Smooth muscle cell (in vitro differentiated cells): Measurements from ENCODE around the gene CRISPLD2. TPM values are rescaled to one million over a fixed set of nuclear protein-coding genes. Genes with fewer than 3 reads are reported as not detected.

Source experiments
- DNase-seq: peaks from one replicate; lab custom pipeline; 2025; ENCODE audit not compliant: unreplicated experiment; lab: John Stamatoyannopoulos, UW
- H2AFZ ChIP-seq: fragments of 200-600 bp; sonication (generic); 2 replicates; pipeline ENCODE4 v1.6.0; 2016; ENCODE audit warnings: antibody characterized with exemption, low read depth, mild to moderate bottlenecking
- H3F3A ChIP-seq: fragments of 200-600 bp; sonication (generic); 2 replicates; pipeline ENCODE4 v1.6.0; 2017; ENCODE audit warnings: antibody characterized with exemption, low read depth
- H3K27ac ChIP-seq: fragments of 200-600 bp; sonication (generic); 2 replicates; pipeline ENCODE4 v1.5.1; 2016; ENCODE audit warnings: low read depth, mild to moderate bottlenecking
- H3K27me3 ChIP-seq: fragments of 200-600 bp; sonication (generic); 2 replicates; pipeline ENCODE4 v1.6.1; 2016; ENCODE audit warnings: low read depth, mild to moderate bottlenecking
- H3K36me3 ChIP-seq: fragments of 200-600 bp; sonication (generic); 2 replicates; pipeline ENCODE4 v1.5.1; 2016; ENCODE audit warnings: low read depth
- H3K4me1 ChIP-seq: fragments of 200-600 bp; sonication (generic); 2 replicates; pipeline ENCODE4 v1.5.1; 2016; ENCODE audit warnings: low read depth
- H3K4me2 ChIP-seq: fragments of 200-600 bp; sonication (generic); 2 replicates; pipeline ENCODE4 v1.6.0; 2016; ENCODE audit warnings: mild to moderate bottlenecking
- H3K4me3 ChIP-seq: fragments of 200-600 bp; sonication (generic); 2 replicates; pipeline ENCODE4 v1.5.1; 2016; ENCODE audit warnings: mild to moderate bottlenecking
- H3K79me2 ChIP-seq: fragments of 200-600 bp; sonication (generic); 2 replicates; pipeline ENCODE4 v1.6.0; 2016; ENCODE audit warnings: low read depth, mild to moderate bottlenecking
- H3K9ac ChIP-seq: fragments of 200-600 bp; sonication (generic); 2 replicates; pipeline ENCODE4 v1.6.0; 2016; ENCODE audit warnings: low read depth
- H3K9me3 ChIP-seq: fragments of 200-600 bp; sonication (generic); replicated peaks from 2 replicates; pipeline ENCODE4 v1.5.1; 2016; ENCODE audit warnings: low read depth
- H4K20me1 ChIP-seq: fragments of 200-600 bp; sonication (generic); 2 replicates; pipeline ENCODE4 v1.6.0; 2016; ENCODE audit warnings: low read depth
- WGBS: methylation state at CpG from one replicate; pipeline ENCODE4 v1.1.7; 2016; ENCODE audit warnings: low lambda C conversion rate; 5-methylcytosine and 5-hydroxymethylcytosine counted together
- polyA plus RNA-seq: library from polyadenylated mRNA; unstranded; fragments of >200 nt; fragmentation: Nextera tagmentation; extraction: Ambion mirVana; gene quantifications from 2 replicates; pipeline ENCODE4 v1.2.1, GENCODE V29; 2016
- total RNA-seq: library from RNA; depleted of rRNA; stranded (reverse); fragments of >200 nt; gene quantifications from 2 replicates; pipeline ENCODE4 v1.2.3, GENCODE V29; 2014
- TF ChIP-seq, protein P1 (sequence below): fragments of 200-600 bp; sonication (generic); IDR thresholded peaks from 2 replicates; pipeline ENCODE4 v1.5.1; 2017; ENCODE audit warnings: borderline replicate concordance, mild to moderate bottlenecking, antibody characterized with exemption; ENCODE audit not compliant: insufficient read depth, poor library complexity, severe bottlenecking

Gene CRISPLD2
- total and polyA plus RNA-seq, 2 experiments from 2014 or later, result 63.1 to 105 TPM

DNA sequence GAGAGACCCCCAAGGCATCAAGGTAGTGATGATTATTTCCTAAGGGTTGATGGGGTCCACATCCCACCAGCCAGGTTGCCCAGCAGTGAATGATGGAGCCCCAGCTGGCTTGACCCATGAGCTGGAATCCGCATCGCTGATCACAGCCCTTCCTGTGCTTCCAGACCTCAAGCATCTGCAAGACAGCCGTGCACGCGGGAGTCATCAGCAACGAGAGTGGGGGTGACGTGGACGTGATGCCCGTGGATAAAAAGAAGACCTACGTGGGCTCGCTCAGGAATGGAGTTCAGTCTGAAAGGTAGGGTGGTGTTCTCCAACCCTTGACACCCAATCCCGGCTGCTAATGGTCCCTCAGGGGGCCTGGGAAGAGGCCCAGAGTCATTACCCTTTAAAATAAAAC lies 69.3 kb downstream of the CRISPLD2 start:
- Histone ChIP-seq H2AFZ (no peak overlapping the region), H3K4me2 (no peak overlapping the region), H3K4me3 (no peak overlapping the region), H3K27ac (no peak overlapping the region), H4K20me1 (no peaks in the 10 kb centered on the region), H3K9ac (no peak overlapping the region), H3K9me3 (no peaks in the 10 kb centered on the region), H3K27me3 (no peaks in the 10 kb centered on the region), H3K36me3 (peaks cover 8% of the 10 kb centered on the region), H3F3A (peaks cover 17% of the 10 kb centered on the region), H3K4me1 (peaks cover 12% of the 10 kb centered on the region), H3K79me2 (no peaks in the 10 kb centered on the region)
- TF ChIP-seq, protein P1, sequence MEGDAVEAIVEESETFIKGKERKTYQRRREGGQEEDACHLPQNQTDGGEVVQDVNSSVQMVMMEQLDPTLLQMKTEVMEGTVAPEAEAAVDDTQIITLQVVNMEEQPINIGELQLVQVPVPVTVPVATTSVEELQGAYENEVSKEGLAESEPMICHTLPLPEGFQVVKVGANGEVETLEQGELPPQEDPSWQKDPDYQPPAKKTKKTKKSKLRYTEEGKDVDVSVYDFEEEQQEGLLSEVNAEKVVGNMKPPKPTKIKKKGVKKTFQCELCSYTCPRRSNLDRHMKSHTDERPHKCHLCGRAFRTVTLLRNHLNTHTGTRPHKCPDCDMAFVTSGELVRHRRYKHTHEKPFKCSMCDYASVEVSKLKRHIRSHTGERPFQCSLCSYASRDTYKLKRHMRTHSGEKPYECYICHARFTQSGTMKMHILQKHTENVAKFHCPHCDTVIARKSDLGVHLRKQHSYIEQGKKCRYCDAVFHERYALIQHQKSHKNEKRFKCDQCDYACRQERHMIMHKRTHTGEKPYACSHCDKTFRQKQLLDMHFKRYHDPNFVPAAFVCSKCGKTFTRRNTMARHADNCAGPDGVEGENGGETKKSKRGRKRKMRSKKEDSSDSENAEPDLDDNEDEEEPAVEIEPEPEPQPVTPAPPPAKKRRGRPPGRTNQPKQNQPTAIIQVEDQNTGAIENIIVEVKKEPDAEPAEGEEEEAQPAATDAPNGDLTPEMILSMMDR, result no peak
- no peak for DNase-seq
- WGBS, result 85% methylated on average over 12 of the region's 12 CpGs

DNA sequence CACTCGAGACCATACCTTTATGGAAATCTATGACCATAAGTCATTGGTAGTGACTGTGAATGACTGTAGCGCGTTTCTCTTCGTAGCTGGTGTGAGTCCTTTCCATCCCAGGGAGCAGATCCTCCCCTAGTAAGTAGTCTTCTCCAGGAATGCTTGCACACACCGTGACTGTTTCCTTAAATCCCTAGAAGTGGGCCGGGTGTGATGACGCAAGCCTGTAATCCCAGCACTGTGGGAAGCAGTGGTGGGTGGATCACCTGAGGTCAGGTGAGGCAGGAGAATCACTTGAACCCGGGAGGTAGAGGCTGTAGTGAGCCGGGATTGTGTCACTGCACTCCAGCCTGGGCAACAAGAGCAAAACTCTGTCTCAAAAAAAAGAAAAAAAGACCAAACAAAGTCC lies 70.6 kb downstream of the CRISPLD2 start:
- TF ChIP-seq, protein P1, result no peak
- Histone ChIP-seq H4K20me1 (no peaks in the 10 kb centered on the region), H3K9ac (no peak overlapping the region), H3K27me3 (no peaks in the 10 kb centered on the region), H2AFZ (no peak overlapping the region), H3K79me2 (no peaks in the 10 kb centered on the region), H3K4me2 (no peak overlapping the region), H3K27ac (no peak overlapping the region), H3K4me3 (no peak overlapping the region), H3F3A (peaks cover 13% of the 10 kb centered on the region), H3K36me3 (peaks cover 8% of the 10 kb centered on the region), H3K9me3 (no peaks in the 10 kb centered on the region), H3K4me1 (peaks cover 2% of the 10 kb centered on the region)
- DNase-seq, result no peak
- 88% methylated on average over 9 of the region's 9 CpGs for WGBS

DNA sequence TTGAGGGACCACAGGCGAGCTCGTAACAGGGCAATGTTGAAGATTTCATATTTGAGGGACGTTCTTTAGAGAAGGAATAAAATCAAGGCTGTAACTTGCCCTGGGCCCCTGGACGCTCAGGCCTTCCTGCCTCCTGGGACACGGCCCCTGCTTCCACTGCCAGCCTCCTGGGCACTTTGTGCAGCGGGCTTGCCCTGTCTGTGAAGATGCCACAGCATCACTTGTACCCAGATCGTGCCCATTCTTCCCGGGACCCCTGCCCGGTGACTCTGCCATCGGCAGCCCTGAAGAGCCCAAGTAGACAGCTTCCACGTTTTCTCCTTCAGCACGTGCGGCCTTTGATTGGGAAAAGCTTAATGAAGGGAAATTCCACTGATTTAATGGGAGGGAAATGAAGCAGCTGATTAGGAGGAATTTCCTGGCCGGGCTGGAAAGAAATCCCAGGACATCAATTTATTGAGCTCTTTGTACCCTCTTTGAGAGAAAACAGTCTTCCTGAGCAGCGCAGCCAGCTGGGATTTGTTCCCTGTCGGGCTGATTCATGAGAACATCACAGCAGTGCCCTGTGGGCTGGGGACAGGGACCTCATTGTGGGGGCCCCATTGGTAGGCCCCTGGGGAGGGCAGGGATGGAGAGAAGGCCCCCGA lies 71.5 kb downstream of the CRISPLD2 start:
- no peaks in the 10 kb centered on the region for H3K27me3 ChIP-seq
- H3K79me2 ChIP-seq, result no peaks in the 10 kb centered on the region

DNA sequence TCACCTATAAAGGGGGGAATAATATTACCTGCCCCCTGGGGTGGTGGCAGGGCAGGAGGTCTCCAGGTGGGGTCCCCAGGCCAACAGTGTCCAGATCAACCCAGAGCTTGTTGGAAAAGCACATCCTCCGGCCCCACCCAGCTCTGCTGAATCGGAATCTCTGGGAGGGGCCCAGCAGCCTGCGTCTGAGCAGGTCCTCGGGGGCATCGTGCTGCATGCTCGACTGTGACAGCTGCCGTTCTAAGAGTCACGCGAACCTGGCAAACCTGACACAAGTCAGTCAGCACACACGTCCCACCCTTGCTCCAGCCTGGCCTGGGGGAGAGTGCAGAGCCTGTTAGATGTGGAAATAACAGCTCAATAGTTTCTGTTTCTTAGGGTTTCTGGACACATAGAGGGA lies 72.3 kb downstream of the CRISPLD2 start:
- Histone ChIP-seq H2AFZ (no peak overlapping the region), H3K9me3 (no peaks in the 10 kb centered on the region), H4K20me1 (no peaks in the 10 kb centered on the region), H3F3A (peaks cover 13% of the 10 kb centered on the region), H3K79me2 (no peaks in the 10 kb centered on the region), H3K27me3 (no peaks in the 10 kb centered on the region), H3K36me3 (peaks cover 8% of the 10 kb centered on the region), H3K4me3 (no peak overlapping the region), H3K27ac (no peak overlapping the region), H3K9ac (no peak overlapping the region), H3K4me1 (no peaks in the 10 kb centered on the region), H3K4me2 (no peak overlapping the region)
- no peak for DNase-seq
- WGBS, result 90% methylated on average over 10 of the region's 10 CpGs
- TF ChIP-seq, protein P1, result no peak

More for the DNA sequence above, 71.5 kb downstream of the CRISPLD2 start:
- TF ChIP-seq, protein P1, result no peak
- peaks cover 13% of the 10 kb centered on the region for H3F3A ChIP-seq
- H2AFZ ChIP-seq, result no peak overlapping the region
- H4K20me1 ChIP-seq, result no peaks in the 10 kb centered on the region
- H3K27ac ChIP-seq, result no peak overlapping the region
- H3K9me3 ChIP-seq, result no peaks in the 10 kb centered on the region
- no peaks in the 10 kb centered on the region for H3K4me1 ChIP-seq
- peaks cover 8% of the 10 kb centered on the region for H3K36me3 ChIP-seq
- DNase-seq, result no peak
- H3K4me3 ChIP-seq, result no peak overlapping the region
- H3K4me2 ChIP-seq, result no peak overlapping the region
- 71% methylated on average over 16 of the region's 17 CpGs for WGBS
- H3K9ac ChIP-seq, result no peak overlapping the region
